Glomerular visceral epithelial cell (primary cell): Measurements from ENCODE around the gene CORO1C.

ENCODE experiments used
- DNase-seq: peaks from one replicate; pipeline ENCODE4 v3.0.0-alpha.2; 2016; ENCODE audit errors: extremely low spot score

Gene CORO1C

GRCh38 chr12:108696111-108696995 is 35.0 kb downstream of the CORO1C start:
- DNase-seq, result peak; percentile 94

DNA sequence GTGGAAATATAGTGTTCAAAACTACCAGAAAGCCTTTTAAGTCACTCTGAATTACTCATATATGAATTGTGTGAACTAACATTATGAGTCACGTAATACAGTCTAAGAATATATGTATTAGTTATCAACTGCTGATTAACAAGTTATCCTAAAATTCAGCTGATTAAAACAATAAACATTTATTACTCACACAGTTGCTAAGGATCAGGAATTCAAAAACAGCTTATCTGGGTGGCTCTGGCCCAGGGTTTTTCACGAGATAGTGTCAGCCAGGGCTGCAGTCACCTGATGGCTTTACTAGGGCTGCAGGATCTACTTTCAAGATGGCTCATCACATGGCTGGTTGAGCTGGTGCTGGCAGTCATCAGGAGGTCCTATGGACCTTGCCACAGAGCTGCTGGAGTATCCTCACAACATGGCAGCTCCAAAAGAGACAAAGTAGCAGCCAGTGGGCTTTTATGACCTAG is 36.5 kb downstream of the CORO1C start:
- no peak for DNase-seq

GRCh38 chr12:108693751-108694150 is 37.6 kb downstream of the CORO1C start:
- no peak for DNase-seq

GRCh38 chr12:108693186-108693730 is 38.1 kb downstream of the CORO1C start:
- DNase-seq, result no peak

GRCh38 chr12:108691998-108692808 is 39.1 kb downstream of the CORO1C start:
- peak; percentile 18 for DNase-seq

GRCh38 chr12:108691175-108691997 is 39.9 kb downstream of the CORO1C start:
- peak; percentile 98 for DNase-seq

- DNase-seq, result no peak
Observed at GRCh38 chr12:108690542-108691174, 40.7 kb downstream of the CORO1C start.

DNA sequence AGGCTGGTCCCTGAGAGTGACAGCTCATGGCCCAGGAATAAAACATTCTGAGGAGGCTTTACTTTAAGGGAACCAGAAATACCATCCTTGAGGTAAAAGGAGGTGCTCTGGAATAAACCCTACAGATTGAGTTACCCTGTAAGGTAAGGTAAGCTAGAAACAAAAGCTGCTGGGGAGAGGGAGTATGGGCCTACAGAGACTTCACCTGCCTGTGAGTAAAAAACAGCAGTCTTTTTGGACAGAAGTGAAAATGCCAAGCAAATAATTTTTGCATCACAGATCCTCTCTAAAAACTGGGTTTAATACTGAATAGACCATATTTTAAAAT is 41.2 kb downstream of the CORO1C start:
- DNase-seq, result no peak

- DNase-seq, result no peak
Observed at GRCh38 chr12:108689314-108690190, 41.8 kb downstream of the CORO1C start.

GRCh38 chr12:108686780-108687179 is 44.5 kb downstream of the CORO1C start:
- no peak for DNase-seq

DNA sequence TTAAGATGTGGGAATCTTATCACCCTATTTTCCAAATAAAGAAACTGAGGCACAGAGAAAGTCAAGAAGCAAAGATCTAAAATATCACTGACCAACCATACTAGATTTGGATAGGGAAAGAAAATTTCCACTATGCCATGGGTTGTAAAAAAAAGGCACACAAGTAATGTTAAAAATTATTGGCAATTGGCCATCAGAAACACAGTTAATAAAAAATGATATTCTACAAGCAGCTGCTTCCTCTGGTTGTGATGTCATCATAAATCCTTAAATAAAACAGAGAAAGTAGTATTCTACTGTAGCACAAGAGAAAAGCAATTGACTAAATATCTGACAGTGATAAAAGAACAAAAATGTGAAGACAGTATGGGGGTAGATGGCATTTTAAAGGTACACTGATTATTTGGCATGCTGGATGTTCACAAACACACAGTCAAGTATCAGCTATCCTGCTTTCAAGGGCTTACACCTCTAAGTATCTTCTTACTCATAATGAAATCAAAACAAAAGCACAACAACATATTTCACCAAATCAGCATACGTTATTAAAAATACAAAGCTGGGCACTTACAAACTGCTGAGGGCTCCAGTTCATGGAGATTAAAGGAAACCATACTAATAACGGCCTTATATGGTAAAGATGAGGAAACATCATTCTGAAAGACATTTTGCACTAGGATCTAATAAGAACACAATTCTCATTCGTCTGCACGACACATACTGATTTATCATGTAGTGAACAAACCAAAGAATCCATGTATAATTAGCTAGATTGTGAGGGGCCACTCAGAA is 45.7 kb downstream of the CORO1C start:
- DNase-seq, result no peak

- no peak for DNase-seq
Observed at GRCh38 chr12:108683906-108684556, 47.3 kb downstream of the CORO1C start.

- DNase-seq, result no peak
Observed at GRCh38 chr12:108681317-108681716, 50.0 kb downstream of the CORO1C start.

GRCh38 chr12:108679106-108679681 is 52.1 kb downstream of the CORO1C start:
- DNase-seq, result no peak

DNA sequence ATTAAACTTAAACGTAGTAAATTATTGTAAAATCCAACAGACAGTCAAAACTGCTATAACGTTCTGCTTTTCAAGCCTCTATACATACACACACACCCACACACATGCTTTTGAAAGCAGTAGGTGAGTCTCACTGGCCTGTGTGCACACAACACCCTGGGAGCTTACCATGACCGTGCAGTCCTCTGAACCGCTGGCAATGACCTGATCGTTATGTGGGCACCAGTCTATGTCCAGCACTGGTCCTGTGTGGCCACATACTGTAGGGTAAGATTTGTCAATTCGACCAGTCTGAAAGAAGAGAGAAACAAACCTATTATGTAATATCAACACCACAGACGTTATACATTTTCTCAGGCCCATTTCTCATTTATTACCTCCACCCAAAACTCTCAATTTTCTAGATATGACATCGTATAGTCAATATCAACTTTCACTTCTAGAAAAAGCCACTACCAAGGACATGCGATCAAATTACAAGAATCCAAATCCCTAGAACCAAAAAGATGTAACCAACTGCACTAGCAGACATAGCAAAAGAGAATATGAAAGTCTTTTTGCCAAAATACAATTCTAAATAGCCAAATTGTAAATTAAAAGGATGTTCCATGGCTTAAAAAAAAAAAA is 53.1 kb downstream of the CORO1C start:
- no peak for DNase-seq

- no peak for DNase-seq
Observed at GRCh38 chr12:108677381-108677780, 53.9 kb downstream of the CORO1C start.

DNA sequence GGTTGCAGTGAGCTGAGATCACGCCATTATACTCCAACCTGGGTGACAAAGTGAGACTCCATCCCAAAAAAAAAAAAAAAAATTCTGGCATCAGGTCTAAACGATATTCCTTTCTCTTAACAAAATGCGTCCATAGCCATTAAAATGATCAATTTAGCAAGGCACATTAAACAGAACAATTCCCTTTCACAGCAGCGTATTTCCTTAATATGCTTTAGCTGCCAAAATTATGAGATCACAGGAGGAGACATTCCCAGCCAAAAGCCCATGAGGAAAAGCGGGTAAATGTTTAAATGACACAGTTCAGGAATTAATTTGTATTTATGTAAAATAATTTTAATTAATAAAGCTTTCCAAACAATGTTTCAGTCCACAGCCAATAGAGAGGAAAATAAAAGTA is 54.6 kb downstream of the CORO1C start:
- no peak for DNase-seq

DNA sequence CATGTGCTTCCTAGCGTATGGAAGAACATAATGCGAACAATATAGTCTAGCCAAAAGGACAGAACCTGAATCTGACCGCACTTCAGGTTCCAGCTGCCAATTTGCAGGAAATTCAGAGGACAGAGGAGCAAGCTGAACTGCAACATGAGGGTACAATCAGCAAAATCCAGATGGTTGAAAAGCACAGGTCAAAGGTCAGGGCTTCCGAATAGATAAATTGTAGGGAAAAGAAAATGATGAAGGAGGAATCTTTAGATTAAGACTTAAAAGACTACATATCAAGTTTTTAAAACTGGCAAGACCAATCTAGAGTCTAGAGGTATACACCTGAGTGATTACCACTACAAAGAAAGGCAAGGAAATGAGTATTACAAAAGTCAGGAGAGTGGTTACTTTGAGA is 55.5 kb downstream of the CORO1C start:
- DNase-seq, result no peak
